GM12873 (cell line): Measurements from ENCODE around the gene LBR.

Experiments used
- TF ChIP-seq, protein P1 (sequence below): IDR thresholded peaks from 2 replicates; pipeline ENCODE4 v1.5.1; 2012; ENCODE audit warnings: low read depth, mild to moderate bottlenecking, moderate library complexity, low read length, control low read depth; ENCODE audit not compliant: insufficient read depth; ENCODE audit errors: missing control alignments

LBR gene

DNA sequence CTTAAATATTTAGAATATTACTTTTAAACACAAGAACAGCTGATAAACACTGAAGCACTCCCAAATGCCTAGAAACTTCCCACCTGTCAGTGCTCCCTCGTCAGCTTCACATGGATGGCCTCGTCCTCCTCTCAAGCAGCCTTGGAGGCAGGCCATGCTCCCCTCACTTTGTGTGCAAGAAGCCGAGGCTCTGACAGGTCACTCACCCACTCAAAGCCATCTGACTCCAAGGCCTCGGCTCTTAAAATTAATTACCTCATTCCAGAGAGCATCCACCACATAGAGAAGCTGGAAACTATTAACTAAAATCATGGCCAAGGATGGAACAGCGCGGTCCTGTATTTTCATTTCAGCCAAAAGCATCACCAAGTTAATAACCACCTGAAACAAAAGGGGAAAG, 17.8 kb downstream of the LBR start:
- TF ChIP-seq, protein P1, sequence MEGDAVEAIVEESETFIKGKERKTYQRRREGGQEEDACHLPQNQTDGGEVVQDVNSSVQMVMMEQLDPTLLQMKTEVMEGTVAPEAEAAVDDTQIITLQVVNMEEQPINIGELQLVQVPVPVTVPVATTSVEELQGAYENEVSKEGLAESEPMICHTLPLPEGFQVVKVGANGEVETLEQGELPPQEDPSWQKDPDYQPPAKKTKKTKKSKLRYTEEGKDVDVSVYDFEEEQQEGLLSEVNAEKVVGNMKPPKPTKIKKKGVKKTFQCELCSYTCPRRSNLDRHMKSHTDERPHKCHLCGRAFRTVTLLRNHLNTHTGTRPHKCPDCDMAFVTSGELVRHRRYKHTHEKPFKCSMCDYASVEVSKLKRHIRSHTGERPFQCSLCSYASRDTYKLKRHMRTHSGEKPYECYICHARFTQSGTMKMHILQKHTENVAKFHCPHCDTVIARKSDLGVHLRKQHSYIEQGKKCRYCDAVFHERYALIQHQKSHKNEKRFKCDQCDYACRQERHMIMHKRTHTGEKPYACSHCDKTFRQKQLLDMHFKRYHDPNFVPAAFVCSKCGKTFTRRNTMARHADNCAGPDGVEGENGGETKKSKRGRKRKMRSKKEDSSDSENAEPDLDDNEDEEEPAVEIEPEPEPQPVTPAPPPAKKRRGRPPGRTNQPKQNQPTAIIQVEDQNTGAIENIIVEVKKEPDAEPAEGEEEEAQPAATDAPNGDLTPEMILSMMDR: no peak

DNA sequence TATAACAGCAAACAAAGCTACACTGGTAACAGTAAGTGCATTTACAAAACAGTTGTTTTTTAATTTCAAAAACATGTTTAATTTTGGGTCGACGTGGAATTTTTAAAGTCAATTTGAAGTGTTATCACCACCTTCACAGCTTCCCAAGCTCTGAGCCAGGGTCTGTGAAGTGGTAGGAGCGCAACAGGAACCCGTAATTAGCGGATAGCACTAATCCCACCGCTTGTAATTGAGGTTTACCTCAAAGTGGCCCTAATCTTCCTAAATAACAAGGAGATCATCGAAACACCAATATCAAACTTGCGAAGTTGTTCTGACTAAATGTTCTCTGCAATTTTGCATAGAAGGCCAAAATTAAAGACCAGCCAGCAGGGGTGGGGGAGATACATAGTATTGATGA, 18.8 kb downstream of the LBR start:
- TF ChIP-seq, protein P1: no peak

DNA sequence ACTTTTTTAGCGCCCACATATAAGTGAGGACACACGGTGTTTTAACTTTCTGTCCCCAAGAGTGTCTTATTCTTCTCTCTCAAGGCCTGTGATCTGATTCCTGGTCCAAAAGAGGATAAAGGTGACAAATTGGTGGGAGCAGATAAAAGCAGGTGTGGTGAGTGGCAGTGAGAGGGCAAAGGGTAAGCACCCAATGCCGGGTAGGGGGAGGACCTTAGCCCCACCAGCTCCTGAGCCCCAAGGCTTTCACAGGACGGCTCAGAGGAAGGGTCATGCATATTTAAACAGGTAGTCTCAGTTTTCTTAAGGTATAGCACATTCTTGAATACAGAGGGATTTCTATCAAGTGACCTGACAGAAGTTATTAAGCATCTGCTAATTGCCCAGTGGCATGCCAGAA, 19.6 kb downstream of the LBR start:
- TF ChIP-seq, protein P1: no peak

DNA sequence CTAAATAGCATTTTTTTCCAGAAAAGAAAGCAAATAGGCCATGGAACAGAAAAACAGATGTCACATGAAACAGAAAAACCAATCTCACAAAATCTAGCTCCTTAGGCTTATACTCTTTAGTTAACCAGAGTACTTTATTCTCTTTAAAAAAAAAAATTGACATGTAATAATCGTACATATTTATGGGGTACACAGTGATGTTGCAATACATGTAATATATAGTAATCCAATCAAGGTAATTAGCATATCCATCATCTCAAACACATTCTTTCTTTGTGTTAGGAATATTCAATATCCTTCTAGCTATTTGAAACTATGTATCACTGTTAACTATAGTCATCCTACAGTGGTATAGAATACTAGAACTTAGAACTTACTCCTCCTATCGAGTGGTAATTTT, 20.1 kb downstream of the LBR start:
- TF ChIP-seq, protein P1: no peak

DNA sequence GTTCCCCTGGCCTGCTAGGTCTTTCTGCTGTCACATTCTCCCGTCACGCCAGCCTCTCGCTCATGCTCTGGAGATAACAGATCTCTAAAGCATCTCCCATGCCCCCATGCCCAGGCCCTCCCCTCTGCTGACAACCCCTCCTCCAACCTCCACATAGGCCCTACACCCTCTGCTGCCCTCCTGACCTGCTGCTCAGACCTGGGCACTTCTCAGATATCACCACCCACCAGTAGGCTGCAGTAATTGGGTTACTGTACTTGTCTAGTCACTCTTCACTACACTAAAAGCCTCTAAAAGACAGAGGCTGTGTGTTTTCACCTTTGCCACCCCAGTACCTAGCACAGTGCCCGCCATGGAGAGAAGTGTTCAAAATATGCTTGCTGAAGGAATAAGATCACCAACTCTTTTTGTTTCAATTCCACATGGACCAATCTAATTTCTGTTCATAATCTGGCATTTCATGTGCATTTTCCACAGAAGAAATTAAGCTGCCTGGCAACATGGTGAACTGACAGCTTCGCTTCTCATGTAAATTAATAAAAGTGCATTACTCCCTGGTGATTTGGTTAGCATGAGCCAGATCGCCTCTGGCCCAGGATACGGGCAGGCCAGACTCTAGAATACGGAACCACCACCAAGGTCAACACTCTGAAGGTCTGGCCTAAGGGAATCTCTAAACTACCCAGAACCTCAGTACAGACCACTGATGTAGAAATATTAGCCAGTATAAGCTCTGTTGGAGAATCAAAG, 20.7 kb downstream of the LBR start:
- TF ChIP-seq, protein P1: no peak

DNA sequence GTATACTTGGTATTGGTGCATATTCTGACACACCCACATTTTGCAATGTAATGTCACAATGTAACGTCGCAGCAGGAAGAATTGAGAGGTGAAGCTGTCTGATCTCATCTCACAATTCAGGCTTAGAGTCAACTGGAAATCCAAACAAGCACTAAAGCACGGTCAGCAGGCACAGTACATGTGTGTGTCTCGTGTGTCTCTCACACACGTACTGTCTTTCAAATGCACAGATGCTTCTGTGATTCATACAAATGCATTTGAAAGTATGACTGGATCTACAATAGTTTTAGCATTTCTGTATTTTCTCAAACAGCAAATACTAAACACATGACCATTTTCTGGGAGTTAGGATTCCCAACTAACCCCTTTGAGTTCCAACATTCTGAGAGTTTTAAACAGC, 26.9 kb downstream of the LBR start:
- TF ChIP-seq, protein P1: no peak

DNA sequence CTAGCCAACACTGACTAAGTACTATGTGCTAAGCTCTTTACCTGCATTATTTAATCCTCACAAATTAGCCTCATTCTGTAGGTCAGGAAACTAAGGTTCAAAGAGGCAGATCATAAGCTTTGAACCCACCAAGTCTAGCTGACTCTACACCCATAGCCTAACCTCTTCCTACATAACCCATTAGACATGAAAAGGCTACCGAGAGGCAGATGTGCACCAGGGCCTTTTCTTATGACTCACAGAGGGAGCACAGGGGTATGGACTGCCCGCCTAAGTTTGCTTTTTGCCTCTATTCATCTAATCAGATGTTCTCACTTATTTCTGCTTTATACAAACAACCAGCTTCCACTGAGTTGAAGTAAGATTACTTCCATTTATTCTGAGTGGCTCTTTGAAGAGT, 31.5 kb downstream of the LBR start:
- TF ChIP-seq, protein P1: no peak
